ENCODE data around the gene ZCCHC7.

The ZCCHC7 gene

GRCh38 chr9:37382161-37382981 is 262.0 kb downstream of the ZCCHC7 start:
- no peak for DNase-seq (ENCODE audit: extremely low read depth, low read depth)
- TF ChIP-seq CTCF (IDR thresholded peaks at IDR 0.05; ENCODE audit: low read depth, low read length): no peak

GRCh38 chr9:37382982-37383357 is 262.6 kb downstream of the ZCCHC7 start:
- no peak for DNase-seq (ENCODE audit: extremely low read depth, low read depth)
- TF ChIP-seq CTCF (IDR thresholded peaks at IDR 0.05; ENCODE audit: low read depth, low read length): no peak

- DNase-seq (ENCODE audit: extremely low read depth, low read depth): no peak
- TF ChIP-seq CTCF (IDR thresholded peaks at IDR 0.05; ENCODE audit: low read depth, low read length): no peak
These were observed 263.0 kb downstream of the ZCCHC7 start for GRCh38 chr9:37383393-37383792.

GRCh38 chr9:37383876-37384746 is 263.7 kb downstream of the ZCCHC7 start:
- TF ChIP-seq CTCF (IDR thresholded peaks at IDR 0.05; ENCODE audit: low read depth, low read length): no peak
- DNase-seq (ENCODE audit: extremely low read depth, low read depth): no peak

- no peak for TF ChIP-seq CTCF (IDR thresholded peaks at IDR 0.05; ENCODE audit: low read depth, low read length)
- no peak for DNase-seq (ENCODE audit: extremely low read depth, low read depth)
These were observed 264.9 kb downstream of the ZCCHC7 start for GRCh38 chr9:37385286-37385685.

GRCh38 chr9:37386988-37387387 is 266.6 kb downstream of the ZCCHC7 start:
- no peak for DNase-seq (ENCODE audit: extremely low read depth, low read depth)
- no peak for TF ChIP-seq CTCF (IDR thresholded peaks at IDR 0.05; ENCODE audit: low read depth, low read length)

GRCh38 chr9:37390759-37391158 is 270.4 kb downstream of the ZCCHC7 start:
- DNase-seq (ENCODE audit: extremely low read depth, low read depth): no peak
- TF ChIP-seq CTCF (IDR thresholded peaks at IDR 0.05; ENCODE audit: low read depth, low read length): peak; percentile 3
